H1 (cell line): Measurements from ENCODE around the gene OGDH. TPM values are rescaled to one million over a fixed set of nuclear protein-coding genes. Genes with fewer than 3 reads are reported as not detected.

Experiments
- CTCF ChIA-PET: fragments of 300-600 bp; sonication (Branson Sonifier 250); formaldehyde crosslinking; loops from one replicate; lab custom pipeline; 2021; ENCODE audit not compliant: partially characterized antibody; lab: Charles Lee
- POLR2A ChIA-PET: fragments of 300-600 bp; sonication (Branson Sonifier 250); formaldehyde crosslinking; loops from one replicate; lab custom pipeline; 2021; ENCODE audit warnings: inconsistent platforms; ENCODE audit not compliant: partially characterized antibody; lab: Charles Lee
- DNase-seq, 2 experiments: peaks; one replicate each; pipeline versions ENCODE4 v3.0.0 to v3.0.0-alpha.2; 2010 to 2022; ENCODE audit warnings: low spot score in 2 of 2, low read depth in 1 of 2, mixed read lengths in 1 of 2
- FAIRE-seq: peaks from 2 replicates; lab custom pipeline; 2011; peaks lifted over from hg19 to GRCh38; lab: Jason Lieb, UNC
- H2AFZ ChIP-seq: 2 replicates; pipeline ENCODE4 v1.8.1; 2012; ENCODE audit warnings: low read length, inconsistent platforms
- H2AK5ac ChIP-seq: 2 replicates; pipeline ENCODE4 v1.6.1; 2013; ENCODE audit warnings: low read depth, low read length
- H2BK120ac ChIP-seq: replicated peaks from 2 replicates; pipeline ENCODE3; 2013; ENCODE audit warnings: low read depth, low read length, inconsistent platforms
- H2BK12ac ChIP-seq: 2 replicates; pipeline ENCODE4 v1.6.1; 2013; ENCODE audit warnings: low read depth, low read length
- H2BK15ac ChIP-seq: 2 replicates; pipeline ENCODE4 v1.6.1; 2013; ENCODE audit warnings: low read length
- H2BK20ac ChIP-seq: 2 replicates; pipeline ENCODE4 v1.6.1; 2013; ENCODE audit warnings: low read length
- H2BK5ac ChIP-seq: 2 replicates; pipeline ENCODE4 v1.6.1; 2013; ENCODE audit warnings: low read depth, low read length
- H3K14ac ChIP-seq: 2 replicates; pipeline ENCODE4 v1.6.1; 2013; ENCODE audit warnings: inconsistent platforms; ENCODE audit not compliant: insufficient read length
- H3K18ac ChIP-seq: 2 replicates; pipeline ENCODE4 v1.6.1; 2013; ENCODE audit warnings: low read length; ENCODE audit errors: extremely low read depth
- H3K23ac ChIP-seq: 2 replicates; pipeline ENCODE4 v1.6.1; 2013; ENCODE audit warnings: inconsistent platforms; ENCODE audit not compliant: insufficient read length
- H3K23me2 ChIP-seq: 2 replicates; pipeline ENCODE4 v1.6.1; 2013; ENCODE audit warnings: low read depth, low read length
- H3K27ac ChIP-seq: 2 replicates; pipeline ENCODE4 v1.6.1; 2011; ENCODE audit warnings: low read depth, low read length, inconsistent platforms
- H3K27me3 ChIP-seq, 4 experiments: replicated peaks in 1 of 4; 1 replicate in 1 of 4; 2 replicates in 3 of 4; pipeline versions ENCODE4 v1.6.1 to v1.8.1; 2011 to 2013; ENCODE audit warnings: low read length in 3 of 4, mild to moderate bottlenecking in 3 of 4, inconsistent platforms in 2 of 4, mixed read lengths in 2 of 4, moderate library complexity in 1 of 4; ENCODE audit not compliant: control insufficient read depth in 3 of 4, insufficient read depth in 3 of 4; ENCODE audit errors: extremely low read depth in 1 of 4
- H3K36me3 ChIP-seq, 4 experiments: 2 replicates each; pipeline versions ENCODE4 v1.6.1 to v1.8.1; 2011 to 2013; ENCODE audit warnings: mild to moderate bottlenecking in 4 of 4, low read length in 3 of 4, moderate library complexity in 2 of 4, control low read depth in 1 of 4, inconsistent platforms in 1 of 4; ENCODE audit not compliant: insufficient read depth in 4 of 4, control insufficient read depth in 2 of 4
- H3K4ac ChIP-seq: replicated peaks from 2 replicates; pipeline ENCODE3; 2013; ENCODE audit warnings: low read length, low read depth, mixed read lengths, inconsistent platforms; ENCODE audit not compliant: insufficient read length
- H3K4me1 ChIP-seq, 4 experiments: replicated peaks in 1 of 4; 1 replicate in 1 of 4; 2 replicates in 3 of 4; pipeline versions ENCODE4 v1.6.1 to v1.8.1; 2011 to 2013; ENCODE audit warnings: low read length in 3 of 4, inconsistent platforms in 2 of 4, mixed read lengths in 1 of 4; ENCODE audit not compliant: insufficient read depth in 4 of 4, control insufficient read depth in 3 of 4
- H3K4me2 ChIP-seq, 2 experiments: 2 replicates each; pipeline versions ENCODE4 v1.6.1 to v1.8.1; 2011 to 2013; ENCODE audit warnings: low read depth in 2 of 2, low read length in 2 of 2, control low read depth in 1 of 2, inconsistent platforms in 1 of 2, mild to moderate bottlenecking in 1 of 2; ENCODE audit not compliant: insufficient read depth in 1 of 2
- H3K4me3 ChIP-seq, 4 experiments: fragments of 200-600, 300-600 bp in 1 of 4; sonication (generic), shearing (Covaris generic), sonication (Bioruptor Twin) in 1 of 4; 2 replicates each; pipeline versions ENCODE4 v1.5.1 to v1.8.1; 2011 to 2016; ENCODE audit warnings: low read length in 4 of 4, low read depth in 3 of 4, control low read depth in 2 of 4, inconsistent platforms in 2 of 4, mild to moderate bottlenecking in 2 of 4, mixed read lengths in 1 of 4, moderate library complexity in 1 of 4; ENCODE audit not compliant: insufficient read depth in 2 of 4; ENCODE audit errors: extremely low read depth in 1 of 4
- H3K56ac ChIP-seq: replicated peaks from 2 replicates; pipeline ENCODE3; 2013; ENCODE audit warnings: low read depth, mild to moderate bottlenecking, mixed read lengths, low read length, inconsistent platforms; ENCODE audit not compliant: insufficient read length
- H3K79me1 ChIP-seq: 2 replicates; pipeline ENCODE4 v1.6.1; 2013; ENCODE audit warnings: low read depth, low read length, control low read depth
- H3K79me2 ChIP-seq, 2 experiments: 2 replicates each; pipeline versions ENCODE4 v1.6.1 to v1.8.1; 2012 to 2013; ENCODE audit warnings: low read length in 2 of 2, mild to moderate bottlenecking in 2 of 2, inconsistent platforms in 1 of 2; ENCODE audit not compliant: insufficient read depth in 2 of 2, control insufficient read depth in 1 of 2
- H3K9ac ChIP-seq, 4 experiments: replicated peaks in 1 of 4; 1 replicate in 1 of 4; 2 replicates in 3 of 4; pipeline versions ENCODE4 v1.6.1 to v1.8.1; 2011 to 2013; ENCODE audit warnings: low read depth in 3 of 4, low read length in 3 of 4, control low read depth in 2 of 4, mild to moderate bottlenecking in 2 of 4, moderate library complexity in 2 of 4, inconsistent platforms in 1 of 4; ENCODE audit errors: extremely low read depth in 1 of 4
- H3K9me3 ChIP-seq, 2 experiments: 2 replicates each; pipeline versions ENCODE4 v1.6.1 to v1.8.1; 2012 to 2013; ENCODE audit warnings: mild to moderate bottlenecking in 2 of 2, moderate library complexity in 2 of 2, control low read depth in 1 of 2, inconsistent platforms in 1 of 2, low read depth in 1 of 2, low read length in 1 of 2, mixed read lengths in 1 of 2; ENCODE audit not compliant: insufficient read depth in 2 of 2
- H4K20me1 ChIP-seq, 2 experiments: replicated peaks in 1 of 2; 2 replicates each; pipeline versions ENCODE3 to v1.8.1; 2011 to 2013; ENCODE audit warnings: inconsistent platforms in 2 of 2, low read length in 2 of 2, mild to moderate bottlenecking in 1 of 2; ENCODE audit not compliant: insufficient read depth in 2 of 2, control insufficient read depth in 1 of 2
- H4K5ac ChIP-seq: 2 replicates; pipeline ENCODE4 v1.6.1; 2013; ENCODE audit warnings: low read length, low read depth, mixed read lengths, inconsistent platforms; ENCODE audit not compliant: insufficient read length
- H4K8ac ChIP-seq: 2 replicates; pipeline ENCODE4 v1.8.0; 2013; ENCODE audit warnings: mild to moderate bottlenecking, moderate library complexity, low read length, inconsistent platforms; ENCODE audit not compliant: insufficient read depth; ENCODE audit errors: extremely low read depth
- H4K91ac ChIP-seq: replicated peaks from 2 replicates; pipeline ENCODE3; 2013; ENCODE audit warnings: low read length, mixed read lengths, inconsistent platforms; ENCODE audit not compliant: insufficient read length
- CHD1 ChIP-seq: IDR thresholded peaks from 2 replicates; pipeline ENCODE4 v1.6.1; 2012; ENCODE audit warnings: low read depth, low read length, improper control_type of control experiment
- E2F6 ChIP-seq: IDR thresholded peaks from 2 replicates; pipeline ENCODE4 v1.6.1; 2012; ENCODE audit warnings: inconsistent platforms
- WGBS, 2 experiments: shearing (Covaris generic) in 1 of 2; methylation state at CpG; one replicate each; pipeline versions ENCODE4 v1.1.6 to v1.1.7; 2013 to 2015; ENCODE audit warnings: low lambda C conversion rate in 2 of 2, mixed read lengths in 2 of 2, inconsistent platforms in 1 of 2, low coverage in 1 of 2, missing lambda C conversion rate in 1 of 2; ENCODE audit not compliant: insufficient replicate concordance in 2 of 2, insufficient coverage in 1 of 2, insufficient read length in 1 of 2; ENCODE audit errors: extremely low coverage in 1 of 2, missing lambda C conversion rate in 1 of 2; 5-methylcytosine and 5-hydroxymethylcytosine counted together
- polyA plus RNA-seq, 7 experiments: library from polyadenylated mRNA; depleted of rRNA in 3 of 7; stranded (reverse) in 5 of 7; unstranded in 2 of 7; fragments of >200 nt in 5 of 7; fragments of 200-250 nt in 2 of 7; gene quantifications; 1 replicate in 5 of 7; 2 replicates in 1 of 7; 4 replicates in 1 of 7; pipeline versions ENCODE4 v1.2.1 to v1.2.3, GENCODE V29; 2011 to 2013; ENCODE audit warnings: missing spikeins in 2 of 7, mixed read lengths in 2 of 7
- total RNA-seq: library from RNA; stranded (reverse); fragmentation: NEBNext Ultra II Directional; extraction: Animal tissue kit (Norgen Biotek cat#: 25700); gene quantifications from 2 replicates; pipeline ENCODE4 v1.2.1, GENCODE V29; 2021

The OGDH gene
- total and polyA plus RNA-seq, 2 of the 8 experiments (the other 6 are each of a cell fraction or from before 2014, with no cell fraction given), result 71.6 to 91.6 TPM

GRCh38 chr7:44621750-44622103 is 15.3 kb downstream of the OGDH start:
- Histone ChIP-seq H3K14ac (no peak overlapping the region), H2BK15ac (no peak overlapping the region), H3K18ac (no peak overlapping the region), H2BK120ac (no peak overlapping the region), H3K4me3 (no peak overlapping the region), H3K56ac (no peak overlapping the region), H3K4ac (no peak overlapping the region), H3K4me1 (peaks cover 0 to 2% (median 0%) of the 10 kb centered on the region in 4 experiments; a peak in 3 of 7 replicates), H3K79me2 (peaks cover 12 to 83% of the 10 kb centered on the region in 2 experiments), H2AFZ (no peak overlapping the region), H3K79me1 (peaks cover 15% of the 10 kb centered on the region), H4K91ac (no peak overlapping the region), H3K23me2 (no peaks in the 10 kb centered on the region), H3K36me3 (peaks cover 0 to 21% (median 7%) of the 10 kb centered on the region in 4 experiments; a peak in 4 of 8 replicates), H4K8ac (no peak overlapping the region), H4K5ac (no peak overlapping the region), H3K9me3 (no peaks in the 10 kb centered on the region), H2BK5ac (no peak overlapping the region), H2BK20ac (no peak overlapping the region), H3K23ac (no peak overlapping the region), H3K4me2 (no peak overlapping the region), H3K27ac (no peak overlapping the region), H4K20me1 (peaks cover 3 to 20% of the 10 kb centered on the region in 2 experiments), H2AK5ac (no peak overlapping the region), H3K9ac (no peak overlapping the region), H3K27me3 (no peaks in the 10 kb centered on the region), H2BK12ac (no peak overlapping the region)
- 92% methylated on average over 5 of the region's 5 CpGs; no CpG with 5 or more reads in 1 of the 2 experiments for WGBS, 2 experiments
- FAIRE-seq (no peak), DNase-seq (no peak)
- ChIA-PET CTCF (interaction anchor here (0.9 to 1.7 kb wide), 2 partner anchors 15 to 56 kb away, joined by 3 to 4 read pairs; no protein-coding TSS in a partner anchor), POLR2A (interaction anchor here (1.3 to 2.0 kb wide), 4 partner anchors 9 to 15 kb away, joined by 3 to 6 read pairs (median 4); partner anchors contain the start of gene OGDH)
- TF ChIP-seq E2F6, result no peak
- TF ChIP-seq CHD1, result no peak
